GM18502 (cell line): ENCODE measurements around the gene TTC39C.
"Not testable (repeated sequence)": the region's sequence is repeated elsewhere in the genome, so short reads cannot be mapped to it uniquely, and the experiment has no call there.

Experiments
- ATAC-seq: cut with Tn5 transposase; IDR thresholded peaks from one replicate; pipeline ENCODE4 v1.9.1; 2021; ENCODE audit warnings: mild to moderate bottlenecking; ENCODE audit not compliant: unreplicated experiment, poor library complexity

TTC39C gene

GRCh38 chr18:24048261-24048660, 33.7 kb downstream of the TTC39C start:
- ATAC-seq = no peak

- no peak for ATAC-seq
Measured at GRCh38 chr18:24049142-24049541, 34.6 kb downstream of the TTC39C start.

- ATAC-seq = peak; percentile 36
Measured at GRCh38 chr18:24051031-24051947, 36.7 kb downstream of the TTC39C start.

- no peak for ATAC-seq
Measured at GRCh38 chr18:24052053-24052452, 37.5 kb downstream of the TTC39C start.

- ATAC-seq = no peak
Measured at GRCh38 chr18:24053211-24053610, 38.7 kb downstream of the TTC39C start.

GRCh38 chr18:24054130-24054529, 39.6 kb downstream of the TTC39C start:
- ATAC-seq = no peak

GRCh38 chr18:24055009-24055804, 40.7 kb downstream of the TTC39C start:
- peak; percentile 48 for ATAC-seq

- ATAC-seq = no peak
Measured at GRCh38 chr18:24055878-24056277, 41.3 kb downstream of the TTC39C start.

- no peak for ATAC-seq
Measured at GRCh38 chr18:24056506-24056905, 42.0 kb downstream of the TTC39C start.

- no peak for ATAC-seq
Measured at GRCh38 chr18:24057804-24058203, 43.2 kb downstream of the TTC39C start.

GRCh38 chr18:24059385-24059784, 44.8 kb downstream of the TTC39C start:
- not testable (repeated sequence) for ATAC-seq

GRCh38 chr18:24060644-24061043, 46.1 kb downstream of the TTC39C start:
- no peak for ATAC-seq

GRCh38 chr18:24063121-24063731, 48.7 kb downstream of the TTC39C start:
- ATAC-seq = no peak

- ATAC-seq = no peak
Measured at GRCh38 chr18:24064391-24065100, 50.0 kb downstream of the TTC39C start.

- ATAC-seq = no peak
Measured at GRCh38 chr18:24065906-24066305, 51.4 kb downstream of the TTC39C start.

- ATAC-seq = no peak
Measured at GRCh38 chr18:24068945-24069693, 54.6 kb downstream of the TTC39C start.

- ATAC-seq = no peak
Measured at GRCh38 chr18:24071029-24071428, 56.5 kb downstream of the TTC39C start.

- ATAC-seq = no peak
Measured at GRCh38 chr18:24071779-24072178, 57.2 kb downstream of the TTC39C start.

GRCh38 chr18:24072743-24073142, 58.2 kb downstream of the TTC39C start:
- no peak for ATAC-seq

GRCh38 chr18:24073791-24074190, 59.2 kb downstream of the TTC39C start:
- ATAC-seq = no peak
